Suprapubic skin (tissue), 4 donors: ENCODE measurements around the gene RERE.

Experiments
- POLR2A ChIP-seq, 2 donors: fragments of 450-650 bp; IDR thresholded peaks; one replicate each; pipeline ENCODE4 v1.6.1; 2017; ENCODE audit warnings: antibody characterized with exemption in 2 of 2, mild to moderate bottlenecking in 2 of 2, moderate library complexity in 2 of 2
- POLR2AphosphoS5 ChIP-seq, 3 donors: sonication (generic); formaldehyde crosslinking; IDR thresholded peaks; one replicate each; pipeline ENCODE4 v1.6.1; 2017; ENCODE audit warnings: antibody characterized with exemption in 3 of 3
- TF ChIP-seq, protein P1 (sequence below), 2 donors: fragments of 200-600 bp in 1 of 2; fragments of 450-650 bp in 1 of 2; sonication (generic) in 1 of 2; IDR thresholded peaks; one replicate each; pipeline ENCODE4 v1.5.1; 2016 to 2019; ENCODE audit warnings: antibody characterized with exemption in 2 of 2, mild to moderate bottlenecking in 1 of 2, moderate library complexity in 1 of 2

DNA sequence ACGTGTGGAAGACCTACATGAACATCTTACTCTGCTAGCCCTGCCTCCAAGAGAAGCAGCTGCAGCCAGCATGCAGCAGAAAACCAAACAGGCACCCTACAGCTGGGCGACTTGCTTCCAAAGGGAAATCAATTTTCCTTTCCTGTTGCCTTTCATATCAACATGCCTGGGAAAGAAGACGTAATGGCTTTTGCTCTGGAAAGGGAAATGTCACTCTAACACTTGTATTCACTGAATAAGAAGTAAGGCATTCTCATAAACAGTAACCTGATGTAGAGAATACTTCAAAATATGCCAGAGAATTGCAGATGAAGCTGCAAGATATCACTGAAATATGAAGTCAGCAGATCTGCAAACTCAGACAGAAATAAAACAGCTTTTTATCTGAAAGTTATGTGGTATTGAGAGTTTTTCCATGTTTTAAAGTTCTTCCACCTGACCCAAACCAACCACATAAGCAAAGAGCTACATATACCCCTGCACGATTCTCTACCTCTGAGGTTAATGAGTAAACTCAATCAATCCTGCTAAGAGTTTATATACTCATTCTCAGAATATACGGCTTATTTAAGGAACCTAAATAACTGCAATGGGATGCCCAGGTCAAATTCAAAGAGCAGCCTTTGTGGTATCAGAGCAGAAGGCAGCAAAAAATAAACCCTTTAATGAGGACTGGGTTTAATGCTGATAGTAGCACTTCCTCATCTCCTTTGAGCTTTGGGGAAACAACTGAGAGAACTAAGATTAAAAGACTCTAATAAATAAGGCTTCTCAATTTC is 150.9 kb downstream of the RERE start:
- TF ChIP-seq, protein P1, sequence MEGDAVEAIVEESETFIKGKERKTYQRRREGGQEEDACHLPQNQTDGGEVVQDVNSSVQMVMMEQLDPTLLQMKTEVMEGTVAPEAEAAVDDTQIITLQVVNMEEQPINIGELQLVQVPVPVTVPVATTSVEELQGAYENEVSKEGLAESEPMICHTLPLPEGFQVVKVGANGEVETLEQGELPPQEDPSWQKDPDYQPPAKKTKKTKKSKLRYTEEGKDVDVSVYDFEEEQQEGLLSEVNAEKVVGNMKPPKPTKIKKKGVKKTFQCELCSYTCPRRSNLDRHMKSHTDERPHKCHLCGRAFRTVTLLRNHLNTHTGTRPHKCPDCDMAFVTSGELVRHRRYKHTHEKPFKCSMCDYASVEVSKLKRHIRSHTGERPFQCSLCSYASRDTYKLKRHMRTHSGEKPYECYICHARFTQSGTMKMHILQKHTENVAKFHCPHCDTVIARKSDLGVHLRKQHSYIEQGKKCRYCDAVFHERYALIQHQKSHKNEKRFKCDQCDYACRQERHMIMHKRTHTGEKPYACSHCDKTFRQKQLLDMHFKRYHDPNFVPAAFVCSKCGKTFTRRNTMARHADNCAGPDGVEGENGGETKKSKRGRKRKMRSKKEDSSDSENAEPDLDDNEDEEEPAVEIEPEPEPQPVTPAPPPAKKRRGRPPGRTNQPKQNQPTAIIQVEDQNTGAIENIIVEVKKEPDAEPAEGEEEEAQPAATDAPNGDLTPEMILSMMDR (IDR thresholded peaks at IDR 0.05) = no peak
- no peak for TF ChIP-seq POLR2AphosphoS5 (IDR thresholded peaks at IDR 0.05)
- TF ChIP-seq POLR2A (IDR thresholded peaks at IDR 0.05) = no peak
